ENCODE measurements around the gene KDM4B.
A peak's percentile ranks its signal among the peaks of the same experiment; 100 is the strongest.

Gene KDM4B

GRCh38 chr19:5141850-5142724 is 173.2 kb downstream of the KDM4B start:
- no peak for DNase-seq

- DNase-seq, result no peak
Observed at GRCh38 chr19:5142725-5143097, 173.8 kb downstream of the KDM4B start.

- no peak for DNase-seq
Observed at GRCh38 chr19:5143471-5144411, 174.8 kb downstream of the KDM4B start.

- no peak for DNase-seq
Observed at GRCh38 chr19:5144545-5145179, 175.7 kb downstream of the KDM4B start.

GRCh38 chr19:5145521-5146511 is 176.9 kb downstream of the KDM4B start:
- DNase-seq, result no peak

- DNase-seq, result no peak
Observed at GRCh38 chr19:5147074-5147977, 178.4 kb downstream of the KDM4B start.

- DNase-seq, result no peak
Observed at GRCh38 chr19:5147978-5148793, 179.3 kb downstream of the KDM4B start.

- no peak for DNase-seq
Observed at GRCh38 chr19:5148794-5149190, 179.9 kb downstream of the KDM4B start.

- DNase-seq, result no peak
Observed at GRCh38 chr19:5149508-5149907, 180.6 kb downstream of the KDM4B start.

GRCh38 chr19:5149932-5150901 is 181.3 kb downstream of the KDM4B start:
- DNase-seq, result no peak

- no peak for DNase-seq
Observed at GRCh38 chr19:5150902-5151741, 182.2 kb downstream of the KDM4B start.

- no peak for DNase-seq
Observed at GRCh38 chr19:5152013-5152763, 183.3 kb downstream of the KDM4B start.

GRCh38 chr19:5152767-5153532 is 184.0 kb downstream of the KDM4B start:
- no peak for DNase-seq

GRCh38 chr19:5153601-5154128 is 184.8 kb downstream of the KDM4B start:
- no peak for DNase-seq

GRCh38 chr19:5154129-5154798 is 185.4 kb downstream of the KDM4B start:
- DNase-seq, result peak; percentile 48

All from activated CD4-positive, alpha-beta T cell treated with anti-CD3 and anti-CD28 coated beads, Interleukin-10, Interleukin-2, amounts not matched to agents 100 ng/mL and 50 ng/mL, durations not matched to agents 16 hours and 8 hours (primary cell).